ENCODE results near the gene SS18.

The SS18 gene

DNA sequence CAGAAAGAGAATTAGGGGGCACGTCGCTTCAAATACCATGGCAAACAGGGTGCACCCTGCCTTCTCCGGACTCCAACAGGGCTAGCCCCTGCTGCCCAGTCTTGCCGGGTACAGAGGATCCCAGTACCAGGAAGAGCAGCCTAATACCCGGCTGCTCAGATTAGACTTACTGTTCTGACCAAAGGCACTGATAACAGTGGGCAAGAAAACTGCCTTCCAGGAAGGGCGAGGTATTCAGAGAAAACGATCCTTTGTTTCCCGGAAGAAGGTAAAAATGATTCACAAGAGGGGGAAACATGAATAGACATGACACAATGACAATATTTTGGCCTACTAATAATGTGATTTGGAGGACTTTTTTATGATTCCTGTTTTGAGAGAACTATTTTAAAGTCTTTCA lies 99.9 kb downstream of the SS18 start:
- WGBS, result 97% methylated on average over 8 of the region's 8 CpGs
- peak overlapping the region in 1 of 2 experiments; percentile 86 for H3K14ac ChIP-seq (ENCODE audit: low read length in 2 of 2)
- H3K4me3 ChIP-seq (ENCODE audit: insufficient read depth in 1 of 2, low read depth in 1 of 2, low read length in 2 of 2), result no peak overlapping the region
- no peak overlapping the region for H3K27ac ChIP-seq (ENCODE audit: low read length, poor library complexity, severe bottlenecking)
- H3K18ac ChIP-seq (ENCODE audit: low read depth in 1 of 2, low read length in 2 of 2), result no peak overlapping the region
- no peak overlapping the region for H4K8ac ChIP-seq (ENCODE audit: low read length)
- H3K79me1 ChIP-seq (replicated peaks; ENCODE audit: low read length, poor library complexity, severe bottlenecking), result no peaks in the 10 kb centered on the region
- no peaks in the 10 kb centered on the region for H3K36me3 ChIP-seq (ENCODE audit: control insufficient read depth in 1 of 2, insufficient read depth in 2 of 2, low read depth in 1 of 2, low read length in 2 of 2)
- H2BK5ac ChIP-seq (ENCODE audit: low read depth, low read length, poor library complexity, severe bottlenecking), result no peak overlapping the region
- no peak overlapping the region for H4K91ac ChIP-seq (ENCODE audit: low read length)
- no peaks in the 10 kb centered on the region for H3K27me3 ChIP-seq (ENCODE audit: control insufficient read depth in 1 of 2, insufficient read depth in 1 of 2, low read length in 2 of 2)
- H3K9me3 ChIP-seq (ENCODE audit: control insufficient read depth, low read length), result no peaks in the 10 kb centered on the region
- H3K4me2 ChIP-seq (ENCODE audit: low read length, poor library complexity, severe bottlenecking), result no peak overlapping the region
- no peak overlapping the region for H2BK120ac ChIP-seq (ENCODE audit: low read depth, low read length)
- H3K4me1 ChIP-seq (ENCODE audit: control insufficient read depth, insufficient read depth, low read depth, low read length), result no peaks in the 10 kb centered on the region
- DNase-seq, result no peak
- no peak overlapping the region for H2AK5ac ChIP-seq (ENCODE audit: low read length, severe bottlenecking)
- H2BK12ac ChIP-seq (ENCODE audit: low read length in 2 of 2), result no peak overlapping the region
- H2AFZ ChIP-seq (ENCODE audit: low read depth, low read length), result no peak overlapping the region
- no peak overlapping the region for H3K4ac ChIP-seq (ENCODE audit: low read depth in 1 of 2, low read length in 2 of 2)
- H3K9ac ChIP-seq (ENCODE audit: low read length), result no peak overlapping the region
- no peak overlapping the region for H2BK15ac ChIP-seq (ENCODE audit: low read depth, poor library complexity, severe bottlenecking)
- H3K23ac ChIP-seq (ENCODE audit: low read length in 2 of 2), result no peak overlapping the region

DNA sequence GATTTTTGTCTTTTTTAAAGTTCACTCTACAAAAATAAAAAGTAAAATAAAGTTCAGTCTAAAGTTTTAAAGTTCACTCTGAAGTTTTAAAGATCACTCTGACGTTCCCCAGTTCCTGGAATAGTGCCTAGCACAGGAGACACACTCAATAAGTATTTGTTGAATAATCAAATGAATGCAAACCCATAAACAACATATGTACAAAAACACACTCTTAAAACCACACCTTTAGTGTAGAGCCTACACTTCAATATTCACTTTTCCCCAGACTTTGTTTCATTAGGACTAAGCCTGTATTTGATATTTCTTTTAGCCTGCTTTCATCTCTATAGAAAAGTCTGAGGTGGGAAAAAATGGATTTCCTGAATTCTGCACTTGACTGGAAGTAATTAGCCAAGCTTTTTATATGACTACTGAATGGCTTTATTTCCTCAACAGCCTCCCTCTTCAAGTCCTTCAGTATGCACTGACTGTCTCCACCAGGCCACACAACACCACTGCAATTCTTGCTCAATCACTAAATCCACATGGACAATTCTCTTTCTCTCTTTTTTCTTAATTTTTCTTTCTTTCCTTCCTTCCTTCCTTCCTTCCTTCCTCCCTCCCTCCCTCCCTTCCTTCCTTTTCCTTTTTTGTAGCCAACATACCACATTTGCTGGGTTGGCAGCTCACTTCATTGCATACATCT lies 104.6 kb downstream of the SS18 start:
- H2AK5ac ChIP-seq (ENCODE audit: low read length, severe bottlenecking), result no peak overlapping the region
- no peak overlapping the region for H4K91ac ChIP-seq (ENCODE audit: low read length)
- no peak overlapping the region for H3K9ac ChIP-seq (ENCODE audit: low read length)
- WGBS, result 82% methylated on average over 1 of the region's 1 CpG
- H2BK120ac ChIP-seq (ENCODE audit: low read depth, low read length), result no peak overlapping the region
- no peak overlapping the region for H2BK5ac ChIP-seq (ENCODE audit: low read depth, low read length, poor library complexity, severe bottlenecking)
- no peak overlapping the region for H2AFZ ChIP-seq (ENCODE audit: low read depth, low read length)
- no peak overlapping the region for H3K4me3 ChIP-seq (ENCODE audit: insufficient read depth in 1 of 2, low read depth in 1 of 2, low read length in 2 of 2)
- no peaks in the 10 kb centered on the region for H3K36me3 ChIP-seq (ENCODE audit: control insufficient read depth in 1 of 2, insufficient read depth in 2 of 2, low read depth in 1 of 2, low read length in 2 of 2)
- no peak overlapping the region for H2BK15ac ChIP-seq (ENCODE audit: low read depth, poor library complexity, severe bottlenecking)
- H4K8ac ChIP-seq (ENCODE audit: low read length), result no peak overlapping the region
- no peaks in the 10 kb centered on the region for H3K27me3 ChIP-seq (ENCODE audit: control insufficient read depth in 1 of 2, insufficient read depth in 1 of 2, low read length in 2 of 2)
- no peak overlapping the region for H3K27ac ChIP-seq (ENCODE audit: low read length, poor library complexity, severe bottlenecking)
- no peak overlapping the region for H3K4ac ChIP-seq (ENCODE audit: low read depth in 1 of 2, low read length in 2 of 2)
- no peak overlapping the region for H2BK12ac ChIP-seq (ENCODE audit: low read length in 2 of 2)
- no peak overlapping the region for H3K23ac ChIP-seq (ENCODE audit: low read length in 2 of 2)
- H3K9me3 ChIP-seq (ENCODE audit: control insufficient read depth, low read length), result no peaks in the 10 kb centered on the region
- no peak overlapping the region for H3K14ac ChIP-seq (ENCODE audit: low read length in 2 of 2)
- H3K18ac ChIP-seq (ENCODE audit: low read depth in 1 of 2, low read length in 2 of 2), result no peak overlapping the region
- DNase-seq, result no peak
- H3K4me1 ChIP-seq (ENCODE audit: control insufficient read depth, insufficient read depth, low read depth, low read length), result no peaks in the 10 kb centered on the region
- H3K4me2 ChIP-seq (ENCODE audit: low read length, poor library complexity, severe bottlenecking), result no peak overlapping the region
- H3K79me1 ChIP-seq (replicated peaks; ENCODE audit: low read length, poor library complexity, severe bottlenecking), result no peaks in the 10 kb centered on the region

DNA sequence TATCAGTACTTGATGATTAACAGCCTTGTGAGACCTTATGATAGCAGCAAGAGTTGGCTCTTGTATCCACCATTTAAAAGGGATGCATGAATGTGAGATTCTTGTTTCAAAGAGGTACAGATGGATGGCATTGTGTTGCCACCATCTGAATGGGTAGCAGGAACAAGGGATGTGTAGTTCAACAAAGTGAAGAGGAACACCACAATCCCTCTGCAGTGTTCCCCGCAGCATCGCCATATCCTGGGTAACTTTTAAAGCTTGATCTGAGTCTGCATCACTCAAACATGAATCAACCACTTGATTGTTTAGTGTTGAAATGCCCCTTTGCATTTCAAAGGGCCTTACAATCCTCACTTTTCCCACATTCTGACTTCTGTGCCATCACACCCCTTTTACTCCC lies 106.7 kb downstream of the SS18 start:
- H3K4me1 ChIP-seq (ENCODE audit: control insufficient read depth, insufficient read depth, low read depth, low read length), result no peaks in the 10 kb centered on the region
- no peaks in the 10 kb centered on the region for H3K36me3 ChIP-seq (ENCODE audit: control insufficient read depth in 1 of 2, insufficient read depth in 2 of 2, low read depth in 1 of 2, low read length in 2 of 2)
- H3K4me3 ChIP-seq (ENCODE audit: insufficient read depth in 1 of 2, low read depth in 1 of 2, low read length in 2 of 2), result no peak overlapping the region
- H2BK15ac ChIP-seq (ENCODE audit: low read depth, poor library complexity, severe bottlenecking), result no peak overlapping the region
- H3K23ac ChIP-seq (ENCODE audit: low read length in 2 of 2), result no peak overlapping the region
- no peak for DNase-seq
- no peak overlapping the region for H2BK120ac ChIP-seq (ENCODE audit: low read depth, low read length)
- no peak overlapping the region for H3K18ac ChIP-seq (ENCODE audit: low read depth in 1 of 2, low read length in 2 of 2)
- H3K4me2 ChIP-seq (ENCODE audit: low read length, poor library complexity, severe bottlenecking), result no peak overlapping the region
- no peak overlapping the region for H2AFZ ChIP-seq (ENCODE audit: low read depth, low read length)
- 100% methylated on average over 2 of the region's 2 CpGs for WGBS
- no peaks in the 10 kb centered on the region for H3K27me3 ChIP-seq (ENCODE audit: control insufficient read depth in 1 of 2, insufficient read depth in 1 of 2, low read length in 2 of 2)
- H3K9me3 ChIP-seq (ENCODE audit: control insufficient read depth, low read length), result no peaks in the 10 kb centered on the region
- no peak overlapping the region for H4K8ac ChIP-seq (ENCODE audit: low read length)
- no peak overlapping the region for H3K27ac ChIP-seq (ENCODE audit: low read length, poor library complexity, severe bottlenecking)
- no peak overlapping the region for H2AK5ac ChIP-seq (ENCODE audit: low read length, severe bottlenecking)
- no peak overlapping the region for H2BK5ac ChIP-seq (ENCODE audit: low read depth, low read length, poor library complexity, severe bottlenecking)
- H3K79me1 ChIP-seq (replicated peaks; ENCODE audit: low read length, poor library complexity, severe bottlenecking), result no peaks in the 10 kb centered on the region
- no peak overlapping the region for H3K4ac ChIP-seq (ENCODE audit: low read depth in 1 of 2, low read length in 2 of 2)
- no peak overlapping the region for H2BK12ac ChIP-seq (ENCODE audit: low read length in 2 of 2)
- H3K9ac ChIP-seq (ENCODE audit: low read length), result no peak overlapping the region
- no peak overlapping the region for H3K14ac ChIP-seq (ENCODE audit: low read length in 2 of 2)
- H4K91ac ChIP-seq (ENCODE audit: low read length), result no peak overlapping the region

DNA sequence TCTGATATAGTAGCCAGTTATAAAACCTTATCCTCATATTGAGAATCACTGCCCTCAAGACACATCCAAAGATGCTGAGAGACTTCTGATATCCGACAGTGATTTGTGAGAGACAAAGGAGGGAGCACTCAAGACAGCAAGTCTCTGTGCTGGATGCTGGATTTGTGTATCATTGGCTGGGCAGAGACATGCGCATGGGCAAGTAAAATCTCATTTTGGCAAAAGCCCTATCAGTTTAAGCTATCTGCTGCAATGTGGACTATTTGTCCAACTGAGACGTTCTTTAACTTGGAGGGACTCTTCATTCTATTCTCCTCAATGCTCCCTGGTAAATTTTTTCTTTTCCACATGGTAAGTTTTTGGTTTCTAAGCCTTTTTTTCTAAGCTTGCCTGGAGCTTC lies 107.5 kb downstream of the SS18 start:
- H2BK12ac ChIP-seq (ENCODE audit: low read length in 2 of 2), result no peak overlapping the region
- no peak overlapping the region for H3K27ac ChIP-seq (ENCODE audit: low read length, poor library complexity, severe bottlenecking)
- no peak overlapping the region for H3K14ac ChIP-seq (ENCODE audit: low read length in 2 of 2)
- no peaks in the 10 kb centered on the region for H3K79me1 ChIP-seq (replicated peaks; ENCODE audit: low read length, poor library complexity, severe bottlenecking)
- no peak overlapping the region for H3K4me3 ChIP-seq (ENCODE audit: insufficient read depth in 1 of 2, low read depth in 1 of 2, low read length in 2 of 2)
- H2BK5ac ChIP-seq (ENCODE audit: low read depth, low read length, poor library complexity, severe bottlenecking), result no peak overlapping the region
- 90% methylated on average over 3 of the region's 3 CpGs for WGBS
- no peak overlapping the region for H3K23ac ChIP-seq (ENCODE audit: low read length in 2 of 2)
- no peak overlapping the region for H3K18ac ChIP-seq (ENCODE audit: low read depth in 1 of 2, low read length in 2 of 2)
- H4K8ac ChIP-seq (ENCODE audit: low read length), result no peak overlapping the region
- H3K36me3 ChIP-seq (ENCODE audit: control insufficient read depth in 1 of 2, insufficient read depth in 2 of 2, low read depth in 1 of 2, low read length in 2 of 2), result no peaks in the 10 kb centered on the region
- H3K4ac ChIP-seq (ENCODE audit: low read depth in 1 of 2, low read length in 2 of 2), result no peak overlapping the region
- H3K4me1 ChIP-seq (ENCODE audit: control insufficient read depth, insufficient read depth, low read depth, low read length), result no peaks in the 10 kb centered on the region
- no peak overlapping the region for H2BK120ac ChIP-seq (ENCODE audit: low read depth, low read length)
- no peak overlapping the region for H2AK5ac ChIP-seq (ENCODE audit: low read length, severe bottlenecking)
- no peak overlapping the region for H2BK15ac ChIP-seq (ENCODE audit: low read depth, poor library complexity, severe bottlenecking)
- H2AFZ ChIP-seq (ENCODE audit: low read depth, low read length), result no peak overlapping the region
- H3K4me2 ChIP-seq (ENCODE audit: low read length, poor library complexity, severe bottlenecking), result no peak overlapping the region
- DNase-seq, result no peak
- no peak overlapping the region for H4K91ac ChIP-seq (ENCODE audit: low read length)
- no peaks in the 10 kb centered on the region for H3K9me3 ChIP-seq (ENCODE audit: control insufficient read depth, low read length)
- no peaks in the 10 kb centered on the region for H3K27me3 ChIP-seq (ENCODE audit: control insufficient read depth in 1 of 2, insufficient read depth in 1 of 2, low read length in 2 of 2)
- no peak overlapping the region for H3K9ac ChIP-seq (ENCODE audit: low read length)

Data from mesenchymal stem cell (in vitro differentiated cells and primary cell).